A673 (cell line): ENCODE measurements around the gene SERTM1. TPM values are rescaled to one million over a fixed set of nuclear protein-coding genes. Genes with fewer than 3 reads are reported as not detected.

Source experiments
- BruUV-seq: library from RNA; stranded (reverse); fragments of 400-500 nt; replicated peaks from 2 replicates; lab custom pipeline; 2021; lab: Mats Ljungman, UMichigan
- CTCF ChIA-PET: fragments of 300-600 bp; sonication (Branson Sonifier 250); formaldehyde crosslinking; loops from one replicate; lab custom pipeline; 2022; ENCODE audit warnings: antibody characterized with exemption; lab: Charles Lee
- POLR2A ChIA-PET: fragments of 300-600 bp; sonication (Branson Sonifier 250); formaldehyde crosslinking; loops from one replicate; lab custom pipeline; 2022; ENCODE audit warnings: antibody characterized with exemption; ENCODE audit not compliant: low non-redundant PET; lab: Charles Lee
- DNase-seq: peaks from one replicate; pipeline ENCODE4 v3.0.0-alpha.2; 2015; ENCODE audit warnings: low spot score
- H3K27ac ChIP-seq: fragments of 200-600 bp; sonication (generic); 2 replicates; pipeline ENCODE4 v1.5.1; 2016; ENCODE audit warnings: mixed run types, low read depth, mild to moderate bottlenecking, mixed read lengths, antibody characterized with exemption, low read length; ENCODE audit not compliant: poor library complexity, severe bottlenecking
- H3K27me3 ChIP-seq: fragments of 200-600 bp; sonication (generic); replicated peaks from 2 replicates; pipeline ENCODE4 v1.6.1; 2017; ENCODE audit warnings: mixed run types, low read depth, mild to moderate bottlenecking, mixed read lengths, antibody characterized with exemption, low read length; ENCODE audit not compliant: insufficient read depth, poor library complexity
- H3K36me3 ChIP-seq: fragments of 200-600 bp; sonication (generic); 2 replicates; pipeline ENCODE4 v1.6.1; 2016; ENCODE audit warnings: mixed run types, mild to moderate bottlenecking, mixed read lengths, antibody characterized with exemption, low read length; ENCODE audit not compliant: insufficient read depth, poor library complexity, severe bottlenecking
- H3K4me1 ChIP-seq: fragments of 200-600 bp; sonication (generic); 2 replicates; pipeline ENCODE4 v1.6.1; 2017; ENCODE audit warnings: mixed run types, mild to moderate bottlenecking, mixed read lengths, antibody characterized with exemption, low read length; ENCODE audit not compliant: insufficient read depth, poor library complexity, severe bottlenecking
- H3K4me3 ChIP-seq: fragments of 200-600 bp; sonication (generic); 2 replicates; pipeline ENCODE4 v1.5.1; 2016; ENCODE audit warnings: low read depth, mixed run types, mild to moderate bottlenecking, mixed read lengths, low read length; ENCODE audit not compliant: poor library complexity, severe bottlenecking
- H3K9me3 ChIP-seq: fragments of 200-600 bp; sonication (generic); 2 replicates; pipeline ENCODE4 v1.6.1; 2016; ENCODE audit warnings: mixed run types, low read depth, mild to moderate bottlenecking, mixed read lengths, antibody characterized with exemption, low read length; ENCODE audit not compliant: poor library complexity, severe bottlenecking
- EZH2 ChIP-seq: fragments of 200-600 bp; sonication (generic); IDR thresholded peaks from 2 replicates; pipeline ENCODE4 v1.6.1; 2017; ENCODE audit warnings: borderline replicate concordance, low read depth, mild to moderate bottlenecking, mixed read lengths, antibody characterized with exemption, low read length; ENCODE audit not compliant: poor library complexity, severe bottlenecking
- intact Hi-C: fragments of 100-400 bp; cut with micrococcal nuclease; formaldehyde crosslinking; loops from one replicate; pipeline ENCODE4 v1.10.0; 2022; ENCODE audit not compliant: unreplicated experiment
- total RNA-seq: library from RNA; stranded (reverse); gene quantifications from 2 replicates; pipeline ENCODE4 v1.2.3, GENCODE V29; 2021
- TF ChIP-seq, protein P1 (sequence below): fragments of 300-800, 200-600 bp; sonication (generic); conservative IDR thresholded peaks from 2 replicates; pipeline ENCODE4 v1.5.1; 2017; ENCODE audit warnings: low read depth, mild to moderate bottlenecking, antibody characterized with exemption, low read length, moderate library complexity, mixed read lengths

The SERTM1 gene
- total RNA-seq, 1 experiment from 2014 or later = 42.9 TPM

DNA sequence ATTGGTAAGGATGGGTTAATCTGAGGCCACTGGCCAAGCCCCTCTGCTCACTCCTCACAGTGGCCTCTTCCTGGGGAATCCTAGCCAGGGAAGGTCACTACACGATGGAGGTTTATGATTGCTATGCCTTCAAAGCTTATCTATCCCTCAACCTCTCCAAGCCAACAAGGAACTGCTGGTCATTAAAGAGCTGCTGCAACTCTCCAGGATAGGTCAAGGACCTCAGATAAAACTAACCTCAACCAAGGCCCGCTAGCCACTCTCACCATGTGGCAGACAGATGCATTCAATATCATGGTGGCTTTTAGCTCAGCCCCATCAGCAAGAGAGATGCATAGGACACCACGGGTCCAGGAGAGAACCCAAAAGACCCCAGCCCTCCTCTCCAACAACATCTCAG is 71.6 kb downstream of the SERTM1 start:
- ChIA-PET CTCF (interaction anchor here (1.3 kb wide), 1 partner anchor 11 kb away, joined by 3 read pairs; no protein-coding TSS in a partner anchor), POLR2A (interaction anchor here (0.6 kb wide), 1 partner anchor 386 kb away, joined by 3 read pairs; no protein-coding TSS in a partner anchor)

GRCh38 chr13:36746051-36746450 is 72.2 kb downstream of the SERTM1 start:
- Histone ChIP-seq H3K27me3 (no peaks in the 10 kb centered on the region), H3K4me3 (no peak overlapping the region), H3K4me1 (peaks cover 8% of the 10 kb centered on the region), H3K27ac (no peak overlapping the region), H3K36me3 (no peaks in the 10 kb centered on the region), H3K9me3 (no peaks in the 10 kb centered on the region)
- BruUV-seq = no TSS peak
- TF ChIP-seq, protein P1, sequence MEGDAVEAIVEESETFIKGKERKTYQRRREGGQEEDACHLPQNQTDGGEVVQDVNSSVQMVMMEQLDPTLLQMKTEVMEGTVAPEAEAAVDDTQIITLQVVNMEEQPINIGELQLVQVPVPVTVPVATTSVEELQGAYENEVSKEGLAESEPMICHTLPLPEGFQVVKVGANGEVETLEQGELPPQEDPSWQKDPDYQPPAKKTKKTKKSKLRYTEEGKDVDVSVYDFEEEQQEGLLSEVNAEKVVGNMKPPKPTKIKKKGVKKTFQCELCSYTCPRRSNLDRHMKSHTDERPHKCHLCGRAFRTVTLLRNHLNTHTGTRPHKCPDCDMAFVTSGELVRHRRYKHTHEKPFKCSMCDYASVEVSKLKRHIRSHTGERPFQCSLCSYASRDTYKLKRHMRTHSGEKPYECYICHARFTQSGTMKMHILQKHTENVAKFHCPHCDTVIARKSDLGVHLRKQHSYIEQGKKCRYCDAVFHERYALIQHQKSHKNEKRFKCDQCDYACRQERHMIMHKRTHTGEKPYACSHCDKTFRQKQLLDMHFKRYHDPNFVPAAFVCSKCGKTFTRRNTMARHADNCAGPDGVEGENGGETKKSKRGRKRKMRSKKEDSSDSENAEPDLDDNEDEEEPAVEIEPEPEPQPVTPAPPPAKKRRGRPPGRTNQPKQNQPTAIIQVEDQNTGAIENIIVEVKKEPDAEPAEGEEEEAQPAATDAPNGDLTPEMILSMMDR = no peak
- TF ChIP-seq EZH2 = no peak
- ChIA-PET POLR2A (interaction anchor here (0.6 kb wide), 1 partner anchor 385 kb away, joined by 3 read pairs; no protein-coding TSS in a partner anchor), CTCF (no interaction called here)
- DNase-seq = no peak
- intact Hi-C loops = no loop called here

More for the DNA sequence above, 71.6 kb downstream of the SERTM1 start:
- Histone ChIP-seq H3K27me3 (no peaks in the 10 kb centered on the region), H3K27ac (no peak overlapping the region), H3K9me3 (no peaks in the 10 kb centered on the region), H3K4me1 (peaks cover 8% of the 10 kb centered on the region), H3K4me3 (no peak overlapping the region), H3K36me3 (no peaks in the 10 kb centered on the region)
- no peak for TF ChIP-seq EZH2
- TF ChIP-seq, protein P1 = no peak
- intact Hi-C loops = no loop called here
- DNase-seq = no peak
- BruUV-seq = no TSS peak

Other genes with a start within 250 kb of the SERTM1 start
- 3.4 and 4.9 TPM in 2 replicates for gene CCNA1, start 241.5 kb upstream of the SERTM1 start, total RNA-seq
- gene RFXAP, start 145.2 kb downstream of the SERTM1 start, total RNA-seq = 25.9 and 29.2 TPM in 2 replicates
- gene SMAD9, start 246.2 kb downstream of the SERTM1 start, total RNA-seq = 23.3 and 24.6 TPM in 2 replicates